Activated naive CD4-positive, alpha-beta T cell treated with anti-CD3 and anti-CD28 coated beads, Interleukin-2, amount 50 U/mL, for 24 hours (primary cell): ENCODE results near the gene CCDC73.
"Not testable (repeated sequence)": the region's sequence is repeated elsewhere in the genome, so short reads cannot be mapped to it uniquely, and the experiment has no call there.

Experiments used
- H3K27ac Mint-ChIP-seq: one replicate; pipeline ENCODE4 v1.8.0; 2021; ENCODE audit warnings: mild to moderate bottlenecking, mixed read lengths
- H3K27me3 Mint-ChIP-seq: one replicate; pipeline ENCODE4 v1.8.0; 2021; ENCODE audit warnings: mixed read lengths
- H3K36me3 Mint-ChIP-seq: one replicate; pipeline ENCODE4 v1.8.0; 2021; ENCODE audit warnings: mixed read lengths
- H3K4me1 Mint-ChIP-seq: one replicate; pipeline ENCODE4 v1.8.0; 2021; ENCODE audit warnings: mixed read lengths
- H3K4me3 Mint-ChIP-seq: one replicate; pipeline ENCODE4 v1.8.0; 2021; ENCODE audit warnings: mild to moderate bottlenecking, mixed read lengths
- H3K9me3 Mint-ChIP-seq: one replicate; pipeline ENCODE4 v1.8.0; 2021; ENCODE audit warnings: mixed read lengths

CCDC73 gene

GRCh38 chr11:32821917-32822560 lies 27.6 kb upstream of the CCDC73 start:
- H3K27me3 Mint-ChIP-seq, result peaks cover 2% of the 10 kb centered on the region
- no peaks in the 10 kb centered on the region for H3K36me3 Mint-ChIP-seq
- H3K9me3 Mint-ChIP-seq, result no peaks in the 10 kb centered on the region
- peaks cover 17% of the 10 kb centered on the region for H3K4me1 Mint-ChIP-seq
- H3K27ac Mint-ChIP-seq, result peak overlapping the region; percentile 88
- H3K4me3 Mint-ChIP-seq, result peak overlapping the region; percentile 9

GRCh38 chr11:32821517-32821916 lies 27.1 kb upstream of the CCDC73 start:
- peaks cover 2% of the 10 kb centered on the region for H3K27me3 Mint-ChIP-seq
- peak overlapping the region; percentile 88 for H3K27ac Mint-ChIP-seq
- peak overlapping the region; percentile 9 for H3K4me3 Mint-ChIP-seq
- no peaks in the 10 kb centered on the region for H3K36me3 Mint-ChIP-seq
- H3K9me3 Mint-ChIP-seq, result no peaks in the 10 kb centered on the region
- peaks cover 17% of the 10 kb centered on the region for H3K4me1 Mint-ChIP-seq

GRCh38 chr11:32820497-32820896 lies 26.0 kb upstream of the CCDC73 start:
- no peak overlapping the region for H3K4me3 Mint-ChIP-seq
- H3K27me3 Mint-ChIP-seq, result peaks cover 2% of the 10 kb centered on the region
- H3K27ac Mint-ChIP-seq, result no peak overlapping the region
- H3K36me3 Mint-ChIP-seq, result no peaks in the 10 kb centered on the region
- H3K4me1 Mint-ChIP-seq, result peaks cover 17% of the 10 kb centered on the region
- no peaks in the 10 kb centered on the region for H3K9me3 Mint-ChIP-seq

- no peaks in the 10 kb centered on the region for H3K9me3 Mint-ChIP-seq
- H3K36me3 Mint-ChIP-seq, result no peaks in the 10 kb centered on the region
- H3K27me3 Mint-ChIP-seq, result peaks cover 2% of the 10 kb centered on the region
- no peak overlapping the region for H3K4me3 Mint-ChIP-seq
- H3K4me1 Mint-ChIP-seq, result peaks cover 21% of the 10 kb centered on the region
- no peak overlapping the region for H3K27ac Mint-ChIP-seq
Measured at GRCh38 chr11:32819187-32819586, 24.7 kb upstream of the CCDC73 start.

- Mint-ChIP-seq H3K4me3 (no peak overlapping the region), H3K27me3 (peaks cover 2% of the 10 kb centered on the region), H3K9me3 (no peaks in the 10 kb centered on the region), H3K4me1 (peaks cover 21% of the 10 kb centered on the region), H3K27ac (no peak overlapping the region), H3K36me3 (no peaks in the 10 kb centered on the region)
Measured at GRCh38 chr11:32817852-32818183, 23.4 kb upstream of the CCDC73 start.

GRCh38 chr11:32817181-32817851 lies 22.9 kb upstream of the CCDC73 start:
- Mint-ChIP-seq H3K4me3 (no peak overlapping the region), H3K4me1 (peaks cover 18% of the 10 kb centered on the region), H3K27ac (peak overlapping the region; percentile 0), H3K36me3 (no peaks in the 10 kb centered on the region), H3K27me3 (no peaks in the 10 kb centered on the region), H3K9me3 (no peaks in the 10 kb centered on the region)

- H3K4me1 Mint-ChIP-seq, result no peaks in the 10 kb centered on the region
- H3K4me3 Mint-ChIP-seq, result no peak overlapping the region
- peaks cover 1% of the 10 kb centered on the region for H3K27me3 Mint-ChIP-seq
- no peaks in the 10 kb centered on the region for H3K9me3 Mint-ChIP-seq
- no peak overlapping the region for H3K27ac Mint-ChIP-seq
- H3K36me3 Mint-ChIP-seq, result no peaks in the 10 kb centered on the region
Measured at GRCh38 chr11:32809313-32809712, 14.9 kb upstream of the CCDC73 start.

GRCh38 chr11:32796425-32796824 lies 2.0 kb upstream of the CCDC73 start:
- Mint-ChIP-seq H3K27me3 (no peaks in the 10 kb centered on the region), H3K36me3 (no peaks in the 10 kb centered on the region), H3K9me3 (no peaks in the 10 kb centered on the region), H3K4me3 (no peak overlapping the region), H3K4me1 (peaks cover 8% of the 10 kb centered on the region), H3K27ac (no peak overlapping the region)

GRCh38 chr11:32792948-32793475 lies 1.4 kb downstream of the CCDC73 start:
- Mint-ChIP-seq H3K4me3 (peak overlapping the region; percentile 64), H3K27ac (no peak overlapping the region), H3K9me3 (no peaks in the 10 kb centered on the region), H3K36me3 (no peaks in the 10 kb centered on the region), H3K27me3 (peaks cover 2% of the 10 kb centered on the region), H3K4me1 (peaks cover 8% of the 10 kb centered on the region)

- Mint-ChIP-seq H3K4me1 (peaks cover 8% of the 10 kb centered on the region), H3K9me3 (no peaks in the 10 kb centered on the region), H3K27ac (no peak overlapping the region), H3K4me3 (no peak overlapping the region), H3K36me3 (no peaks in the 10 kb centered on the region), H3K27me3 (peaks cover 4% of the 10 kb centered on the region)
Measured at GRCh38 chr11:32792111-32792947, 2.1 kb downstream of the CCDC73 start.

- Mint-ChIP-seq H3K4me3 (no peak overlapping the region), H3K9me3 (no peaks in the 10 kb centered on the region), H3K4me1 (peaks cover 8% of the 10 kb centered on the region)
Measured at GRCh38 chr11:32790916-32791315, 3.5 kb downstream of the CCDC73 start.

GRCh38 chr11:32786811-32787210 lies 7.7 kb downstream of the CCDC73 start:
- Mint-ChIP-seq H3K36me3 (no peaks in the 10 kb centered on the region), H3K27me3 (peaks cover 4% of the 10 kb centered on the region), H3K4me1 (no peaks in the 10 kb centered on the region), H3K9me3 (no peaks in the 10 kb centered on the region), H3K4me3 (no peak overlapping the region), H3K27ac (no peak overlapping the region)

More at GRCh38 chr11:32790916-32791315, 3.5 kb downstream of the CCDC73 start:
- H3K36me3 Mint-ChIP-seq, result no peaks in the 10 kb centered on the region
- H3K27ac Mint-ChIP-seq, result no peak overlapping the region
- peaks cover 4% of the 10 kb centered on the region for H3K27me3 Mint-ChIP-seq

- H3K36me3 Mint-ChIP-seq, result no peaks in the 10 kb centered on the region
- peaks cover 4% of the 10 kb centered on the region for H3K27me3 Mint-ChIP-seq
- no peak overlapping the region for H3K4me3 Mint-ChIP-seq
- no peaks in the 10 kb centered on the region for H3K9me3 Mint-ChIP-seq
- no peak overlapping the region for H3K27ac Mint-ChIP-seq
- H3K4me1 Mint-ChIP-seq, result no peaks in the 10 kb centered on the region
Measured at GRCh38 chr11:32785262-32785661, 9.2 kb downstream of the CCDC73 start.

GRCh38 chr11:32781721-32782120 lies 12.7 kb downstream of the CCDC73 start:
- H3K27ac Mint-ChIP-seq, result no peak overlapping the region
- H3K4me3 Mint-ChIP-seq, result no peak overlapping the region
- H3K27me3 Mint-ChIP-seq, result no peaks in the 10 kb centered on the region
- no peaks in the 10 kb centered on the region for H3K9me3 Mint-ChIP-seq
- H3K36me3 Mint-ChIP-seq, result no peaks in the 10 kb centered on the region
- H3K4me1 Mint-ChIP-seq, result no peaks in the 10 kb centered on the region

- H3K9me3 Mint-ChIP-seq, H3K27me3 Mint-ChIP-seq, H3K4me3 Mint-ChIP-seq, H3K36me3 Mint-ChIP-seq, H3K27ac Mint-ChIP-seq, H3K4me1 Mint-ChIP-seq: not testable (repeated sequence)
Measured at GRCh38 chr11:32780839-32781238, 13.6 kb downstream of the CCDC73 start.

GRCh38 chr11:32779136-32779535 lies 15.3 kb downstream of the CCDC73 start:
- Mint-ChIP-seq H3K4me1 (peaks cover 12% of the 10 kb centered on the region), H3K9me3 (no peaks in the 10 kb centered on the region), H3K27me3 (no peaks in the 10 kb centered on the region), H3K4me3 (no peak overlapping the region), H3K36me3 (no peaks in the 10 kb centered on the region), H3K27ac (no peak overlapping the region)
